HepG2 (cell line): ENCODE data around the gene SMC1B. TPM values are rescaled to one million over a fixed set of nuclear protein-coding genes. Genes with fewer than 3 reads are reported as not detected.
A peak's percentile ranks its signal among the peaks of the same experiment; 100 is the strongest.

Experiments
- BATF2 ChIP-seq: sonication (generic); formaldehyde crosslinking; IDR thresholded peaks from 2 replicates; pipeline ENCODE4 v1.8.0; 2022; ENCODE audit warnings: mild to moderate bottlenecking, missing genetic modification reagents, moderate library complexity
- E2F5 ChIP-seq: sonication (generic); formaldehyde crosslinking; conservative IDR thresholded peaks from 2 replicates; pipeline ENCODE4 v1.4.0; 2020; ENCODE audit warnings: missing genetic modification reagents
- ELF1 ChIP-seq: sonication (generic); formaldehyde crosslinking; IDR thresholded peaks from 2 replicates; pipeline ENCODE4 v1.4.0; 2020; ENCODE audit warnings: missing genetic modification reagents
- ESRRA ChIP-seq: sonication (generic); formaldehyde crosslinking; IDR thresholded peaks from 2 replicates; pipeline ENCODE4 v1.5.1; 2020; ENCODE audit warnings: mild to moderate bottlenecking, low read depth, missing genetic modification reagents
- KDM6A ChIP-seq: IDR thresholded peaks from 2 replicates; pipeline ENCODE4 v1.6.1; 2016; ENCODE audit warnings: low read depth
- LCORL ChIP-seq, 2 experiments: fragments of 450-650 bp in 1 of 2; sonication (generic) in 1 of 2; formaldehyde crosslinking in 1 of 2; IDR thresholded peaks; 2 replicates each; pipeline versions ENCODE4 v1.5.0 to v1.6.1; 2017 to 2020; ENCODE audit warnings: antibody characterized with exemption in 1 of 2, missing genetic modification reagents in 1 of 2
- MEF2D ChIP-seq: sonication (generic); formaldehyde crosslinking; IDR thresholded peaks from 2 replicates; pipeline ENCODE4 v1.5.1; 2020; ENCODE audit warnings: mild to moderate bottlenecking, missing genetic modification reagents
- MTERF4 ChIP-seq: sonication (generic); formaldehyde crosslinking; IDR thresholded peaks from 2 replicates; pipeline ENCODE4 v1.8.0; 2023; ENCODE audit warnings: mild to moderate bottlenecking, missing genetic modification reagents
- NFYB ChIP-seq: sonication (generic); formaldehyde crosslinking; IDR thresholded peaks from 2 replicates; pipeline ENCODE4 v1.4.0; 2020; ENCODE audit warnings: missing genetic modification reagents
- POGZ ChIP-seq: sonication (generic); formaldehyde crosslinking; IDR thresholded peaks from 2 replicates; pipeline ENCODE4 v1.4.0; 2020; ENCODE audit warnings: mild to moderate bottlenecking, missing genetic modification reagents
- RBAK ChIP-seq: sonication (generic); formaldehyde crosslinking; IDR thresholded peaks from 2 replicates; pipeline ENCODE4 v1.5.1; 2020; ENCODE audit warnings: mild to moderate bottlenecking, missing genetic modification reagents
- RFXAP ChIP-seq: sonication (generic); formaldehyde crosslinking; IDR thresholded peaks from 2 replicates; pipeline ENCODE4 v1.4.0; 2020; ENCODE audit warnings: missing genetic modification reagents, borderline replicate concordance
- RNF219 ChIP-seq: sonication (generic); formaldehyde crosslinking; IDR thresholded peaks from 2 replicates; pipeline ENCODE4 v1.5.0; 2020; ENCODE audit warnings: mild to moderate bottlenecking, missing genetic modification reagents
- SAP130 ChIP-seq: IDR thresholded peaks from 2 replicates; pipeline ENCODE4 v1.6.1; 2016; ENCODE audit warnings: low read depth
- SIX1 ChIP-seq: sonication (generic); formaldehyde crosslinking; IDR thresholded peaks from 2 replicates; pipeline ENCODE4 v1.4.0; 2020; ENCODE audit warnings: missing genetic modification reagents, borderline replicate concordance
- TARDBP ChIP-seq: sonication (generic); formaldehyde crosslinking; IDR thresholded peaks from 2 replicates; pipeline ENCODE4 v1.8.0; 2022; ENCODE audit warnings: mild to moderate bottlenecking, missing genetic modification reagents
- UBTF ChIP-seq: sonication (generic); formaldehyde crosslinking; IDR thresholded peaks from 2 replicates; pipeline ENCODE4 v1.4.0; 2020; ENCODE audit warnings: mild to moderate bottlenecking, missing genetic modification reagents
- ZBTB14 ChIP-seq: sonication (generic); formaldehyde crosslinking; IDR thresholded peaks from 2 replicates; pipeline ENCODE4 v1.4.0; 2020; ENCODE audit warnings: missing genetic modification reagents
- ZBTB7A ChIP-seq: sonication (generic); formaldehyde crosslinking; IDR thresholded peaks from 2 replicates; pipeline ENCODE4 v1.8.0; 2022; ENCODE audit warnings: mild to moderate bottlenecking, missing genetic modification reagents
- ZNF333 ChIP-seq: sonication (generic); formaldehyde crosslinking; IDR thresholded peaks from 2 replicates; pipeline ENCODE4 v1.4.0; 2020; ENCODE audit warnings: mild to moderate bottlenecking, missing genetic modification reagents, borderline replicate concordance
- ZNF33B ChIP-seq: sonication (generic); formaldehyde crosslinking; IDR thresholded peaks from 2 replicates; pipeline ENCODE4 v1.5.1; 2020; ENCODE audit warnings: mild to moderate bottlenecking, missing genetic modification reagents
- ZNF83 ChIP-seq: sonication (generic); formaldehyde crosslinking; IDR thresholded peaks from 2 replicates; pipeline ENCODE4 v1.4.0; 2020; ENCODE audit warnings: missing genetic modification reagents, mild to moderate bottlenecking, borderline replicate concordance
- polyA plus RNA-seq, 8 experiments: library from polyadenylated mRNA; depleted of rRNA in 3 of 8; stranded (reverse) in 7 of 8; unstranded in 1 of 8; fragments of >200 nt; fragmentation: Illumina TruSeq in 4 of 8; extraction: Trizol in 4 of 8; gene quantifications; 2 replicates each; pipeline versions ENCODE4 v1.2.1 to v1.2.3, GENCODE V29; 2011 to 2016; ENCODE audit warnings: low read depth in 4 of 8, missing spikeins in 1 of 8, mixed read lengths in 1 of 8; ENCODE audit not compliant: insufficient read depth in 1 of 8
- total RNA-seq, 5 experiments: library from RNA; depleted of rRNA; stranded (reverse); fragments of >200 nt; fragmentation: Illumina TruSeq; extraction: Trizol; gene quantifications; 2 replicates each; pipeline ENCODE4 v1.2.3, GENCODE V29; 2016; ENCODE audit warnings: low read depth in 1 of 5

SMC1B gene
- total and polyA plus RNA-seq, 2 of the 13 experiments (the other 11 are each of a cell fraction or from before 2014, with no cell fraction given): not detected

GRCh38 chr22:45435544-45436139 is 22.2 kb upstream of the SMC1B start (continued):
- peak; percentile 54; the same call in 1 of the 2 replicates for TF ChIP-seq UBTF (CRISPR knock-in tag)
- no peak for TF ChIP-seq NFYB
- peak; percentile 47; the same call in 1 of the 2 replicates for TF ChIP-seq ELF1 (CRISPR knock-in tag)
- TF ChIP-seq MTERF4 (CRISPR knock-in tag): no peak
- TF ChIP-seq E2F5 (CRISPR knock-in tag): no peak
- no peak for TF ChIP-seq RBAK (CRISPR knock-in tag)
- TF ChIP-seq ESRRA (CRISPR knock-in tag): 0 out of 2 replicates have a peak, but pooled peaks have one; percentile 37
- TF ChIP-seq MEF2D (CRISPR knock-in tag): no peak
- 0 out of 2 replicates have a peak, but pooled peaks have one; percentile 46 for TF ChIP-seq ZNF33B (CRISPR knock-in tag)
- TF ChIP-seq SIX1 (CRISPR knock-in tag): no peak
- no peak for TF ChIP-seq BATF2 (CRISPR knock-in tag)
- TF ChIP-seq SAP130: peak; percentile 63; the same call in 1 of the 2 replicates
- TF ChIP-seq ZBTB14 (CRISPR knock-in tag): no peak
- no peak; the same call in 1 of the 2 replicates for TF ChIP-seq ZNF333 (CRISPR knock-in tag)
- no peak for TF ChIP-seq POGZ (CRISPR knock-in tag)
- no peak for TF ChIP-seq RFXAP (CRISPR knock-in tag)
- no peak for TF ChIP-seq KDM6A (CRISPR knock-in tag)
- TF ChIP-seq TARDBP: peak; percentile 56; the same call in 1 of the 2 replicates
- no peak for TF ChIP-seq ZNF83 (CRISPR knock-in tag)
- no peak for TF ChIP-seq RNF219
- TF ChIP-seq ZBTB7A (CRISPR knock-in tag): no peak
- no peak for TF ChIP-seq LCORL (IDR thresholded peaks at IDR 0.05)
- 0 out of 2 replicates have a peak, but pooled peaks have one; percentile 20 for TF ChIP-seq LCORL (CRISPR knock-in tag; IDR thresholded peaks at IDR 0.05)
